Embryonic facial prominence (tissue), 1 donor: ENCODE results near the gene DAD1.
"Not testable (repeated sequence)": the region's sequence is repeated elsewhere in the genome, so short reads cannot be mapped to it uniquely, and the experiment has no call there.

Experiments
- DNase-seq: peaks from one replicate; pipeline ENCODE4 v3.0.0-alpha.2; 2016; ENCODE audit errors: extremely low spot score

DAD1 gene

GRCh38 chr14:22552001-22552826 is 36.8 kb downstream of the DAD1 start:
- no peak for DNase-seq

GRCh38 chr14:22551605-22551997 is 37.4 kb downstream of the DAD1 start:
- DNase-seq, result no peak

DNA sequence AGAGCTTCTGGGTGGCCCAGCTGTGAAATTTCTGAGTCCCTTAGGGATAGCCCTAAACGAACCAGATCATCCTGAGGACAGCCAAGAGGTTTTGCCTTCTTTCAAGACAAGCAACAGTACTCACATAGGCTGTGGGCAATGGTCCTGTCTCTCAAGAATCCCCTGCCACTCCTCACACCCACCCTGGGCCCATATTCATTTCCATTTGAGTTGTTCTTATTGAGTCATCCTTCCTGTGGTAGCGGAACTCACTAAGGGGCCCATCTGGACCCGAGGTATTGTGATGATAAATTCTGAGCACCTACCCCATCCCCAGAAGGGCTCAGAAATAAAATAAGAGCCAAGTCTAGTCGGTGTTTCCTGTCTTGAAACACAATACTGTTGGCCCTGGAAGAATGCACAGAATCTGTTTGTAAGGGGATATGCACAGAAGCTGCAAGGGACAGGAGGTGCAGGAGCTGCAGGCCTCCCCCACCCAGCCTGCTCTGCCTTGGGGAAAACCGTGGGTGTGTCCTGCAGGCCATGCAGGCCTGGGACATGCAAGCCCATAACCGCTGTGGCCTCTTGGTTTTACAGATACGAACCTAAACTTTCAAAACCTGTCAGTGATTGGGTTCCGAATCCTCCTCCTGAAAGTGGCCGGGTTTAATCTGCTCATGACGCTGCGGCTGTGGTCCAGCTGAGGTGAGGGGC is 38.9 kb downstream of the DAD1 start:
- DNase-seq, result no peak

DNA sequence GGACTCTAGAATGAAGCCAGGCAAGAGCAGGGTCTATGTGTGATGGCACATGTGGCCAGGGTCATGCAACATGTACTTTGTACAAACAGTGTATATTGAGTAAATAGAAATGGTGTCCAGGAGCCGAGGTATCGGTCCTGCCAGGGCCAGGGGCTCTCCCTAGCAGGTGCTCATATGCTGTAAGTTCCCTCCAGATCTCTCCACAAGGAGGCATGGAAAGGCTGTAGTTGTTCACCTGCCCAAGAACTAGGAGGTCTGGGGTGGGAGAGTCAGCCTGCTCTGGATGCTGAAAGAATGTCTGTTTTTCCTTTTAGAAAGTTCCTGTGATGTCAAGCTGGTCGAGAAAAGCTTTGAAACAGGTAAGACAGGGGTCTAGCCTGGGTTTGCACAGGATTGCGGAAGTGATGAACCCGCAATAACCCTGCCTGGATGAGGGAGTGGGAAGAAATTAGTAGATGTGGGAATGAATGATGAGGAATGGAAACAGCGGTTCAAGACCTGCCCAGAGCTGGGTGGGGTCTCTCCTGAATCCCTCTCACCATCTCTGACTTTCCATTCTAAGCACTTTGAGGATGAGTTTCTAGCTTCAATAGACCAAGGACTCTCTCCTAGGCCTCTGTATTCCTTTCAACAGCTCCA is 39.6 kb downstream of the DAD1 start:
- DNase-seq, result no peak

- DNase-seq, result no peak
Measured at GRCh38 chr14:22547948-22548750, 40.9 kb downstream of the DAD1 start.

- DNase-seq, result no peak
Measured at GRCh38 chr14:22547313-22547947, 41.6 kb downstream of the DAD1 start.

- no peak for DNase-seq
Measured at GRCh38 chr14:22546722-22547071, 42.3 kb downstream of the DAD1 start.

GRCh38 chr14:22545842-22546721 is 42.9 kb downstream of the DAD1 start:
- DNase-seq, result no peak

DNA sequence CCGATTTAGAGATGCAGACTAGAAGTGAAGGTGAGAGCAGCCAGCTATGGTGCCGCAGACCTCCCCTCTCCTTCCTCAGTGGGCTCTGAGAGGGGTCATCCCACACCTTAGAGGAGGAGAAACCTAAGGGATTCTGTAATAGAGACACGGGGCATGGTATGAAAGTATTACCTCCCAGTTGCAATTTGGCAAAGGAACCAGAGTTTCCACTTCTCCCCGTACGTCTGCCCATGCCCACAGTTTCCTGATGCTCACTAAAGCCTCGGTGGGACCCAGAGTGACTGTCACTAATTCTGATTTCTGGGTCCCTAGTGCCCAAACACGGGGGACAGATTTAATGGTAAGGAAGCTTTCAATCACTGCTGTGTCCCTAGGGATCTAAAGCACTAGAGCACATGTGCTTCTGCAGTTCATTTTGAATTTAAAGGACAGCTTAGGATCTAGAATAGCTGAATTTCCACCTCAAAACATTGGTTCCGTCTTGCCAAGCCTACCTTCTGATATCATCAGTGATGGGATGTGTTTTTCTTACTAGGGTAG is 44.1 kb downstream of the DAD1 start:
- no peak for DNase-seq

DNA sequence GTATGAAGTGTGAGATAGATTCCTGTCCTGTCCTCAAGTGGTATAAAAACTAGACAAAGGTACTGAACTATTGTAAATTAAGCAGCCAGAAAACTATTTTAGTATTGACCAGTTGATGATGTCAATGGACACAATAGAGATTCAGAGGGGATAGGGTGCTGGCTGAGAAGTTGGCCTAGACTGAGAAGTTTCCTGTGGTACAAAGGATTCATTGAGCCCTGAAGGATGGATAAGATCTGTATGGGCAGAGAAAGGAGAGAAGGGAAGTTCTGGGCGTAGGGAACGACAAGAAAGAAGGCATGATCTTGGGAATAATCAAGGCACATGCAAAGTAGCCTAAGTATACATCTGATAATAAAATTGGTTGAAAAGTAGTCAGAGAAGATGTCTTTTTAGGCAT is 44.6 kb downstream of the DAD1 start:
- DNase-seq, result no peak

- DNase-seq, result not testable (repeated sequence)
Measured at GRCh38 chr14:22543570-22544357, 45.3 kb downstream of the DAD1 start.

DNA sequence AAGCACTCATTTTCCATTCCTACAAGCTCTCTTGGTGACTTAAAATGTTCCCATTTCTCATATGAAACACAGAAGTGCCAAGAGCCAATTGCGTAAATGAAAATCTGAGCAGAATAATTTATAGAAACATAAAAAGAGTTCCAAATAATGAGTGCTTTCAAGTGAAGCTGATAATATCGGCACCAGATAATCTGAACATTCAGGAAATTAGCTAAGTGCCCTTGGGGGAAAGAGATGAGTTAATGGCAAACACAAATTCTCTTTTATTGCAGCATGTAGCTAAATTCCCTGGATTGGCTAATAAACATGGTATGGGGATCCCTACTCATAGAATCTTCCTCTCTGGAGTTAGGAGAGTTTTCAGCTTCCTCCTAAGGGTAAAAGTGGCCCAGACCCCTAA is 46.7 kb downstream of the DAD1 start:
- no peak for DNase-seq

GRCh38 chr14:22541721-22542120 is 47.3 kb downstream of the DAD1 start:
- DNase-seq, result no peak

GRCh38 chr14:22540811-22541360 is 48.1 kb downstream of the DAD1 start:
- no peak for DNase-seq

GRCh38 chr14:22540293-22540692 is 48.7 kb downstream of the DAD1 start:
- DNase-seq, result no peak

GRCh38 chr14:22539831-22540230 is 49.2 kb downstream of the DAD1 start:
- DNase-seq, result no peak

DNA sequence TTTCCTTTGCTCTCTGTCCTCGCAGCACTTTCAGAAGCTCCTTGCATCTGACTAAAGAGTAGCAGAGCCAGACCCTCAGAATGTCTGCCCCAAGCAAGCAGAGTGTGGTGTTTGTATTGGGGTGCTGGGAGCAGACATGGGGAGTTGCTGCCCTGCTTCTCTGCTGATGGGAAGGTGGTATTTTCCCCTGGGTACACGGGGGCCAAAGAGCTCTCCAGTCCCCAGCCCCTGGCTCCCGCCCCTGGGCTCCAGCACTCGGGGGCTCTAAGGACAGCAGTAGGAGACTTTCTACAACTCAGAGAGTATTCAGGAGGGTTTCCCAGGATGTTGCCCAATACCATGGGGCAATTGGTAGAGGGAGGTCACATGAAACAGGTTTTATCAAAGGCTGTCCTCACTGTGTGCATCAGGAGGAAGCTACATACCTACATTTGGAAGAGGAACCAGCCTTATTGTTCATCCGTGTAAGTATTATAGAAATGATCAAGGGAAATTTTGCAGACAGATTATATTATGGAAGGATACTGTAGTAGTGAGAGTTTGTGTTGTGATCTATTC is 50.3 kb downstream of the DAD1 start:
- no peak for DNase-seq

- DNase-seq, result no peak
Measured at GRCh38 chr14:22537436-22538310, 51.4 kb downstream of the DAD1 start.
